ENCODE measurements around the gene FMO1. TPM values are rescaled to one million over a fixed set of nuclear protein-coding genes. Genes with fewer than 3 reads are reported as not detected.

The FMO1 gene
- total and polyA plus RNA-seq, 10 of the 15 experiments (the other 5 are each of a cell fraction or from before 2014, with no cell fraction given) = not detected

GRCh38 chr1:171206204-171206977 lies 41.9 kb upstream of the FMO1 start:
- Histone ChIP-seq H3K79me2 (ENCODE audit: control insufficient read depth, insufficient read depth, low read length) (no peaks in the 10 kb centered on the region), H3K4me3 (no peak overlapping the region), H3K27me3 (replicated peaks in 1 of 2; ENCODE audit: control insufficient read depth in 2 of 2, insufficient read depth in 2 of 2, low read length in 1 of 2) (no peaks in the 10 kb centered on the region; a peak in 1 of 4 replicates), H3K9ac (ENCODE audit: control insufficient read depth, insufficient read depth, low read length) (no peak overlapping the region), H3K4me1 (ENCODE audit: control insufficient read depth, insufficient read depth, low read length) (no peaks in the 10 kb centered on the region), H3K36me3 (ENCODE audit: control insufficient read depth in 2 of 2, insufficient read depth in 2 of 2, low read length in 1 of 2) (no peaks in the 10 kb centered on the region), H4K20me1 (ENCODE audit: control insufficient read depth, insufficient read depth) (no peaks in the 10 kb centered on the region), H3K9me3 (replicated peaks; ENCODE audit: control insufficient read depth, insufficient read depth, low read length) (no peaks in the 10 kb centered on the region), H3K4me2 (ENCODE audit: control insufficient read depth, insufficient read depth) (no peak overlapping the region), H2AFZ (ENCODE audit: control insufficient read depth, low read depth, low read length) (no peak overlapping the region), H3K27ac (ENCODE audit: control insufficient read depth, insufficient read depth) (no peak overlapping the region)
- ChIA-PET RAD21 (ENCODE audit: unreplicated experiment) (no interaction called here), CTCF (interaction anchor here (0.7 kb wide), 1 partner anchor 20 kb away, joined by 3 read pairs; no protein-coding TSS in a partner anchor), POLR2A (no interaction called here), SMC1A (ENCODE audit: uncharacterized antibody, unreplicated experiment) (interaction anchor here (1.2 kb wide), 1 partner anchor 10 kb away, joined by 3 read pairs; no protein-coding TSS in a partner anchor)
- no TSS peak for BruUV-seq (replicated peaks)
- intact Hi-C loops (cut with micrococcal nuclease; ENCODE audit: unreplicated experiment) (no loop called here), in situ Hi-C loops (cut with MboI) (no loop called here)
- ATAC-seq (no peak), FAIRE-seq (no peak), DNase-seq (ENCODE audit: low read depth, low spot score) (no peak)
- WGBS (ENCODE audit: insufficient coverage, insufficient replicate concordance, low lambda C conversion rate, missing lambda C conversion rate) = 0% methylated on average over 3 of the region's 3 CpGs
- TF ChIP-seq FOXM1 (IDR thresholded peaks at IDR 0.05; ENCODE audit: low read depth, low read length) (no peak), TAF1 (IDR thresholded peaks at IDR 0.05; ENCODE audit: borderline replicate concordance, low read depth, low read length) (no peak), BCL3 (IDR thresholded peaks at IDR 0.05; ENCODE audit: borderline replicate concordance, insufficient read depth, low read depth, low read length, poor library complexity, severe bottlenecking) (no peak), RUNX3 (IDR thresholded peaks at IDR 0.05; ENCODE audit: low read length) (no peak), CREB1 (IDR thresholded peaks at IDR 0.05; ENCODE audit: low read depth) (no peak), STAT1 (conservative IDR thresholded peaks at IDR 0.05) (no peak), NFYA (IDR thresholded peaks at IDR 0.05; ENCODE audit: borderline replicate concordance, low read depth, low read length) (no peak), CEBPB (IDR thresholded peaks at IDR 0.05; ENCODE audit: borderline replicate concordance in 1 of 2, low read depth in 2 of 2, low read length in 2 of 2) (no peak), SP1 (IDR thresholded peaks at IDR 0.05; ENCODE audit: low read depth, low read length) (no peak), PKNOX1 (IDR thresholded peaks at IDR 0.05) (no peak), CUX1 (IDR thresholded peaks at IDR 0.05; ENCODE audit: insufficient replicate concordance, low read depth, low read length) (no peak), MYC (IDR thresholded peaks at IDR 0.05; ENCODE audit: insufficient read depth, insufficient read length, insufficient replicate concordance, low read length, severe bottlenecking) (no peak), CBX5 (IDR thresholded peaks at IDR 0.05; ENCODE audit: low read depth) (no peak), MXI1 (IDR thresholded peaks at IDR 0.05; ENCODE audit: low read depth, low read length) (no peak), POLR2A (IDR thresholded peaks at IDR 0.05; ENCODE audit: low read depth, low read length) (no peak), ZNF207 (IDR thresholded peaks at IDR 0.05; ENCODE audit: borderline replicate concordance) (no peak), JUND (IDR thresholded peaks at IDR 0.05; ENCODE audit: low read depth, low read length) (no peak)
